ENCODE results near the gene TMEM92. TPM values are rescaled to one million over a fixed set of nuclear protein-coding genes. Genes with fewer than 3 reads are reported as not detected.

Gene TMEM92
- total RNA-seq, result 10 to 100 TPM; 34.3 to 35.8 TPM
- 9.6 TPM for polyA plus RNA-seq (2013, experiment 1 of 2)
- 8.7 TPM for polyA plus RNA-seq (2013, experiment 2 of 2)
- long read RNA-seq, experiment 1, transcript TMEM92-202 (5 exons, 573 nt), result major isoform, 20 of 34 reads
- long read RNA-seq, experiment 1, partial matches to known transcripts, result 0 of 34 reads
- long read RNA-seq, experiment 1, other reads (novel, unspliced or antisense), result 14 of 34 reads
- long read RNA-seq, experiment 2, transcript TMEM92-202 (5 exons, 573 nt), result major isoform, 54 of 71 reads
- long read RNA-seq, experiment 2, partial matches to known transcripts, result 0 of 71 reads
- long read RNA-seq, experiment 2, other reads (novel, unspliced or antisense), result 17 of 71 reads
- long read RNA-seq, experiment 3, transcript TMEM92-202 (5 exons, 573 nt), result major isoform, 34 of 52 reads
- long read RNA-seq, experiment 3, partial matches to known transcripts, result 0 of 52 reads
- long read RNA-seq, experiment 3, other reads (novel, unspliced or antisense), result 18 of 52 reads
- long read RNA-seq, experiment 4, transcript TMEM92-202 (5 exons, 573 nt), result major isoform, 116 of 172 reads
- long read RNA-seq, experiment 4, partial matches to known transcripts, result 8 of 172 reads
- long read RNA-seq, experiment 4, other reads (novel, unspliced or antisense), result 48 of 172 reads

DNA sequence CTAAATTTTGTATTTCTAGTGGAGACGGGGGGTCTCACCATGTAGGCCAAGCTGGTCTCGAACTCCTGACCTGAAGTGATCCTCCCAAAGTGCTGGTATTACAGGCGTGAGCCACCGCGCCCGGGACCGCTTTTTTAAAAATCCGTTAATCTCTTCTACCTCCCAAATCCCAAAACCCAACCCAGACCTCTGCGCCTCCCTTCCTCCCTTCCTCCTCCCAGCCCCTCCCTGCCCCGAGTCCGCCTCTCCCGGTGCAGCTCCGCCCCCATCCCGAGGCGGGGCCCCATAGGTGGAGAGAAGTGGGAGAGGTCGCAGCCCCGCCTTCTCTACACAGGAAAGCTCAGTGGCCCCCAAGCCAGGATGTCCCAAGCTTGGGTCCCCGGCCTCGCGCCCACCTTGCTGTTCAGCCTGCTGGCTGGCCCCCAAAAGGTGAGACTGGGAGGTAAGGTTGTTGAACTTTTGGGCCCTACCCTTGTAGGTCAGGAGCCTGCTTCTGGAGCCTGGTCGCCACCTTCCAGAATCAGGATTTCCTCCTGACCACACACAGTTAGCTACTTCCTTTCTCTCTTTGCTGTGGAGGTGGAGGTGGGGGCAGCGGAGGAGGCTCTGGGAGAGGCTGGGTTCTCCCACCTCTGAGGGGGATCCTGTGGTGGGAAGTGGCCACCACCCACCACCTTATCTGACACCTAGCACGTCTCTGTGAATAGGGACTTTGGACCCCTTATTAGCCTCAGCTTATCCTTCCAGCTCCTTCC is at the start of gene TMEM92:
Gene TMEM92, plus strand, starts transcription at position 325 of the 755 bp plus-strand sequence. Its CDS starts 36 bp downstream, at position 361.
- WGBS, 2 experiments (ENCODE audit: insufficient coverage in 1 of 2, insufficient read length in 1 of 2), result 20 to 45% methylated on average over 5 to 22 of the region's 23 CpGs
- Mint-ChIP-seq H3K27me3 (ENCODE audit: insufficient read depth) (peaks cover 9% of the 10 kb centered on the region), H3K36me3 (ENCODE audit: low read depth) (peaks cover 7% of the 10 kb centered on the region), H3K4me3 (peak within 1 kb of the TSS; percentile 70), H3K27ac (peak within 1 kb of the TSS; percentile 89), H3K4me1 (peaks cover 31% of the 10 kb centered on the region), H3K9me3 (no peaks in the 10 kb centered on the region)
- H3K4me1 ChIP-seq (ENCODE audit: control insufficient read depth, insufficient read depth, low read length), result no peaks in the 10 kb centered on the region
- H3K36me3 ChIP-seq (ENCODE audit: control insufficient read depth, insufficient read depth, low read length), result no peaks in the 10 kb centered on the region
- peak; percentile 99 for DNase-seq
- H3K9me3 ChIP-seq (ENCODE audit: control insufficient read depth, low read length), result no peaks in the 10 kb centered on the region
- peak within 1 kb of the TSS; percentile 39 for H3K9ac ChIP-seq (ENCODE audit: extremely low read depth, low read length, poor library complexity, severe bottlenecking)
- peak within 1 kb of the TSS; percentile 88 for H3K4me3 ChIP-seq (ENCODE audit: low read length)
- TF ChIP-seq, protein P1, sequence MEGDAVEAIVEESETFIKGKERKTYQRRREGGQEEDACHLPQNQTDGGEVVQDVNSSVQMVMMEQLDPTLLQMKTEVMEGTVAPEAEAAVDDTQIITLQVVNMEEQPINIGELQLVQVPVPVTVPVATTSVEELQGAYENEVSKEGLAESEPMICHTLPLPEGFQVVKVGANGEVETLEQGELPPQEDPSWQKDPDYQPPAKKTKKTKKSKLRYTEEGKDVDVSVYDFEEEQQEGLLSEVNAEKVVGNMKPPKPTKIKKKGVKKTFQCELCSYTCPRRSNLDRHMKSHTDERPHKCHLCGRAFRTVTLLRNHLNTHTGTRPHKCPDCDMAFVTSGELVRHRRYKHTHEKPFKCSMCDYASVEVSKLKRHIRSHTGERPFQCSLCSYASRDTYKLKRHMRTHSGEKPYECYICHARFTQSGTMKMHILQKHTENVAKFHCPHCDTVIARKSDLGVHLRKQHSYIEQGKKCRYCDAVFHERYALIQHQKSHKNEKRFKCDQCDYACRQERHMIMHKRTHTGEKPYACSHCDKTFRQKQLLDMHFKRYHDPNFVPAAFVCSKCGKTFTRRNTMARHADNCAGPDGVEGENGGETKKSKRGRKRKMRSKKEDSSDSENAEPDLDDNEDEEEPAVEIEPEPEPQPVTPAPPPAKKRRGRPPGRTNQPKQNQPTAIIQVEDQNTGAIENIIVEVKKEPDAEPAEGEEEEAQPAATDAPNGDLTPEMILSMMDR (conservative IDR thresholded peaks at IDR 0.05), result no peak
- no peaks in the 10 kb centered on the region for H3K27me3 ChIP-seq (ENCODE audit: control insufficient read depth, insufficient read depth, low read length, poor library complexity, severe bottlenecking)
- no peak within 1 kb of the TSS for H3K27ac ChIP-seq (ENCODE audit: low read depth, low read length)

GRCh38 chr17:50225701-50226240 is 48.5 kb upstream of the TMEM92 start:
- Histone ChIP-seq H3K27ac (ENCODE audit: low read depth, low read length) (no peak overlapping the region), H3K36me3 (ENCODE audit: control insufficient read depth, insufficient read depth, low read length) (no peaks in the 10 kb centered on the region), H3K4me1 (ENCODE audit: control insufficient read depth, insufficient read depth, low read length) (no peaks in the 10 kb centered on the region), H3K27me3 (ENCODE audit: control insufficient read depth, insufficient read depth, low read length, poor library complexity, severe bottlenecking) (no peaks in the 10 kb centered on the region), H3K9ac (ENCODE audit: extremely low read depth, low read length, poor library complexity, severe bottlenecking) (no peak overlapping the region), H3K9me3 (ENCODE audit: control insufficient read depth, low read length) (peaks cover 20% of the 10 kb centered on the region), H3K4me3 (ENCODE audit: low read length) (no peak overlapping the region)
- Mint-ChIP-seq H3K4me3 (no peak overlapping the region), H3K9me3 (peaks cover 41% of the 10 kb centered on the region), H3K27ac (no peak overlapping the region), H3K4me1 (peaks cover 3% of the 10 kb centered on the region), H3K36me3 (ENCODE audit: low read depth) (peaks cover 5% of the 10 kb centered on the region), H3K27me3 (ENCODE audit: insufficient read depth) (peaks cover 27% of the 10 kb centered on the region)
- TF ChIP-seq, protein P1 (conservative IDR thresholded peaks at IDR 0.05), result no peak
- WGBS, 2 experiments (ENCODE audit: insufficient coverage in 1 of 2, insufficient read length in 1 of 2), result 87 to 94% methylated on average over 2 to 3 of the region's 3 CpGs
- no peak for DNase-seq

DNA sequence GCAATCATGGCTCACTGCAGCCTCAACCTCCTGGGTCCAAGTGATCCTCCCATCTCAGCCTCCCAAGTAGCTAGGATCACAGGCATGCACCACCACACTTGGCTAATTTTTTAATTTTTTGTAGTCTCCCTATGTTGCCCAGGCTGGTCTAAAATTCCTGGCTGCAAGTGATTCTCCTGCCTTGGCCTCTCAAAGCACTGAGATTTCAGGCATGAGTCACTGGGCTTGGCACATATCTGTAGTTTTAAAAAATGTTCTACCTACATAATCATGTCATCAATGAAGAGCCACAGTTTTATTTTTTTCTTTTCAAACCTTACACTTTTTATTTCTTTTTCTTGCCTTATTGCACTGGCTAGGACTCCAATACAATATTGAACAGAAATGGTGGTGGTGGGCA is 39.7 kb upstream of the TMEM92 start:
- Mint-ChIP-seq H3K4me1 (no peaks in the 10 kb centered on the region), H3K27ac (no peak overlapping the region), H3K4me3 (no peak overlapping the region), H3K9me3 (peaks cover 13% of the 10 kb centered on the region), H3K27me3 (ENCODE audit: insufficient read depth) (peaks cover 36% of the 10 kb centered on the region), H3K36me3 (ENCODE audit: low read depth) (no peaks in the 10 kb centered on the region)
- Histone ChIP-seq H3K9ac (ENCODE audit: extremely low read depth, low read length, poor library complexity, severe bottlenecking) (no peak overlapping the region), H3K4me3 (ENCODE audit: low read length) (no peak overlapping the region), H3K27ac (ENCODE audit: low read depth, low read length) (no peak overlapping the region), H3K9me3 (ENCODE audit: control insufficient read depth, low read length) (peaks cover 19% of the 10 kb centered on the region), H3K4me1 (ENCODE audit: control insufficient read depth, insufficient read depth, low read length) (no peaks in the 10 kb centered on the region), H3K27me3 (ENCODE audit: control insufficient read depth, insufficient read depth, low read length, poor library complexity, severe bottlenecking) (no peaks in the 10 kb centered on the region), H3K36me3 (ENCODE audit: control insufficient read depth, insufficient read depth, low read length) (no peaks in the 10 kb centered on the region)
- TF ChIP-seq, protein P1 (conservative IDR thresholded peaks at IDR 0.05), result no peak
- no peak for DNase-seq
